ENCODE measurements around the gene PKD2L1.
"Not testable (repeated sequence)": the region's sequence is repeated elsewhere in the genome, so short reads cannot be mapped to it uniquely, and the experiment has no call there.

The PKD2L1 gene

DNA sequence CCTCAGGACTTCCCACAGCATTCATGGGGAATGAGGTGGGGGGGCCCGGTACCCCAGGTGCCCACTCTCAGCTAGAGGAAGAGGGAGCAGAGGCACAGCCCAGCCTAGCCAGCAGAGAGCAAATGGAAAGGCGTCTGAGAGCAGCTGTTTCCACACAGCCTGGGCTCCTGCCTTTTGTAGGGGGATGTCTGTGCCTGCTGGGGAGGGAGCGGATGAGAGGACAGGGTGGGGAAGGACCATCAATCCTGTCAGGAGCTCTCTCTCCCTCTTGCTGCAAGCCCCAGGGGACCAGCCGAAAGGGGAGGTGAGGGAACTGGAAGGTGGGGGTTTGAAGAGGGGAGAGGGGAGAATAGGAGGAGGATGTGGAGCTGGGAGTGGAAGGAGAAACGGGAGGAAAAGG, at the start of gene PKD2L1:
PKD2L1 (minus strand) TSS at position 150 of the 400 bp plus-strand sequence; CDS start at position 25, 125 bp downstream.
- DNase-seq (ENCODE audit: low read depth): no peak

DNA sequence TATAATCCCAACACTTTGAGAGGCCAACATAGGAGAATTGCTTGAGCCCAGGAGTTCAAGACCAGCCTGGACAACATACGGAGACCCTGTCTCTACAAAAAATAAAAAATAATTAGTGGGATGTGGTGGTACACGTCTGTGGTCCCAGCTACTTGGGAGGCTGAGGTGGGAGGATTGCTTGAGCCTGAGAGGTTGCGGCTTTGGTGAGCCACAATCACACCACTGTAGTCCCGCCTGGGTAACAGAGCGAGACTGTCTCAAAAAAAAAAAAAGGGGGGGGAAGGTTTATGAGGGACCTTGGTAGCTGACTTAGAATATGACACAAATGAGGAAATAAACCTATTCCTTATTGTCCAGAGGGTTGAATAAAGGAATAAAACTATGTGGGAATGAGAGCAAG, 47.8 kb upstream of the PKD2L1 start:
- DNase-seq (ENCODE audit: low read depth): no peak

- not testable (repeated sequence) for DNase-seq (ENCODE audit: low read depth)
These were observed 46.6 kb upstream of the PKD2L1 start for GRCh38 chr10:100376656-100377055.

GRCh38 chr10:100374677-100375353, 44.8 kb upstream of the PKD2L1 start:
- DNase-seq (ENCODE audit: low read depth): not testable (repeated sequence)

DNA sequence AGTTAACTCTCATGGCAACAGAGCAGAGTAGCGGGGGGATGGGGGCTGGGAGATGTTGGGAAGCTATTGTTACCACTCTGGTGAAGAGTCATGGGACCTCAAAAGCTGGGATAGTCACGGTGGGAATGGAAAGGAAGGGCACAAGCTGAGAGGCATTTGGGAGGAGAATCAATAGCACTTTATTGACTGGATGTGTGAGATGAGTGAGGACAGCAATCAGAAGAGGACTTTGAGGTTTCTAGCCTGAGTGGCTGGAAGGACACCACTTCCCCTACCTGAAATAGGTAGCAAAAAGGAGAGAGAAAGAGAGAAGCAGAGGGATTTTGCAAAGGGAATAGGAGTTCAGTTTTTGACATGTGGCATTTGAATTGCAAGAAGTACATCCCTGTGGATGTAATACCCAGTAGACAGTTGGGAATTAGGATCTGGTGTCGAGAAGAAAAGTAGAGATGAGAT, 44.2 kb upstream of the PKD2L1 start:
- DNase-seq (ENCODE audit: low read depth): no peak

- DNase-seq (ENCODE audit: low read depth): peak; percentile 70
These were observed 43.5 kb upstream of the PKD2L1 start for GRCh38 chr10:100373298-100374199.

DNA sequence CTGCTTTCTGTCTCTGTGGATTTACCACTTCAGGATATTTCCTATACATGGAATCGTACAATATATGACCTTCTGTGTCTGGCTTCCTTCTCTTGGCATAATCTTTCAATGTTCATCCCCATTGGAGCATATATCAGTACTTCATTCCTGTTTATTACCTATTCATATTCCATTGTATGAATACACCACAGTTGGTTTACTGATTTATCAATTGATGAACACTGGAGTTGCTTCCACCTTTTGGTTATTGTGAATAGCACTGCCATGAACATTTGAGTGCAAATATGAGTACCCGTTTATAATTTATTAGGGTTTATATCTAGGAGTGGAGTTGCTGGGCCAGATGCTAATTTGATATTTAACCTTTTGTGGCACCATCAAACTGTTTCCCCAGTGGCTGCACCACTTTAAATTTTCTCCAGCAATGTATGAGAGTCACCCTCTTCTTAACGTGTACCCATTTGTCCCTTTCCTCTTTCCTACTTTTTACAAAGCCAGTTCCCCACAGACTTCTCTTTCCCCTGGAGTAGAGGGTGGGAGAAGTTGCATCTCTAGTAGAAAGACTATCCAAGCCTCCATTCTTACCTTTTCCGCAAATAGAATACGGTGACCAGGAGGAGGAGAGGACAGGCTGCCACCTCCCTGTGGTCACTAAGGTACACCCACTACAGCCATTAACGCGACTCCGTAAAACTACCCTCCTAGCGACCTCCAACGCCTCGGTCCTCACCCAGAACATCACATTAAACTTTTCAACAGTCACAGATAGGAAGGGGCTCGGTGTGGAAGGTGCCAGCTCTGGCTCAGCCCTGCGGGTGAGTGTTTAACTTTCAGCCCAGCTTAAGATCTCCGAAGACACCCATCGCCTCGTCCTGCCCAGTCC, 42.6 kb upstream of the PKD2L1 start:
- no peak for DNase-seq (ENCODE audit: low read depth)

DNA sequence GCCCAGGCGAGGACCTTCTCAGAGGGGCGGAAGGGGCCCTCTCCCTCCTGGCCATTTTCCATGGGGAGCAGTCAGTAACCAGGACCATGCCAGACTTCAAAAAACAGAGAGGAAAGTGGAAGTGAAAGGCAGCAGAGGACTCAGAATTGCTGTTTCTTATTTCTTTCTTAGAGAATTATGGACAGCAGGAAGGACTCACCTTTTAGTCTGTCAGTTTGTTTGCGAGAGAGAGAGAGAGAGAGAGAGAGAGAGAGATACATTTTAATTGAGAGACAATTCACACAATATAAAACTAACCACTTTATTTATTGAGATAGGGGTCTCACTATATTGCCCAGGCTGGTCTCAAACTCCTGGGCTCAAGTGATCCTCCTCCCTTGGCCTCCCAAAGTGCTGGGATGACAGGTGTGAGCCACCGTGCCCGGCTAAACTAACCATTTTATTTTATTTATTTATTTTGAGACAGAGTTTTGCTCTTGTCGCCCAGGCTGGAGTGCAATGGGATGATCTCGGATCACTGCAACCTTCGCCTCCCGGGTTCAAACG, 41.5 kb upstream of the PKD2L1 start:
- no peak for DNase-seq (ENCODE audit: low read depth)

DNA sequence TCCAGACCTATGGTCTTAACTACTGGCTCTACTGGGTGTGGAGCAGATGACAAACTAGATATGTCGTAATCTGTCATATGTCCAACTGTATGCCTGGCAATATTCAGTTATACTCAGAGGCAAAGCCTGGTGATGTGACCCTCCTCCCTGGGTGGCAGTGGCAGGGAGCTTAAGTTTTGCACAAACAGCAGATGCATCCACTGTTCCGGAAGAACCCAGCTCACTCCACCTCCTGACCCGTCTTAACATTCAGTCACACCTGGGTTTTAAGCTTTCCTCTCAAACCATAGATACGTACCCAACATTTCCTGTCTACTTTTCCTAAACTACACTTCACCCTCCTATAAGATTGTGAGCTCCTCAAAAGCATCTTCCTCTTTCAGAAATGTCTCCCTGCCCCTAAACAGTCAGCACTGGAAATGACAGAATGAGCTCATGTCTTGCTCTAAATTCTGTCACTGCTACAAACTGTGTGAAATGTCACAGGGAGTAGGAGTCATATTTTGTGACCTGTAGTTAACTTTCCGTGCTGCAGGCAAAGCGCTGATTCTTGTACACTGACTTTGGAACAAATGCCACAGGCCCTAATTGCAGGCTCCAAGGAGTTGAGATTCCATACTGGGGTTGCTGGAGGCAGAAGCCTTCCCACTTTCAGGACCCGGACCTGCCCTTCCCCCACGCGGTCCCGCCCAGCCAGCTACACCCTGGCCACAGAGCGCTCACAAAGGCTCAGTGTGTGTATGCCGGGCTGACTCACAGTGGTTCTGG, 40.9 kb upstream of the PKD2L1 start:
- no peak for DNase-seq (ENCODE audit: low read depth)

DNA sequence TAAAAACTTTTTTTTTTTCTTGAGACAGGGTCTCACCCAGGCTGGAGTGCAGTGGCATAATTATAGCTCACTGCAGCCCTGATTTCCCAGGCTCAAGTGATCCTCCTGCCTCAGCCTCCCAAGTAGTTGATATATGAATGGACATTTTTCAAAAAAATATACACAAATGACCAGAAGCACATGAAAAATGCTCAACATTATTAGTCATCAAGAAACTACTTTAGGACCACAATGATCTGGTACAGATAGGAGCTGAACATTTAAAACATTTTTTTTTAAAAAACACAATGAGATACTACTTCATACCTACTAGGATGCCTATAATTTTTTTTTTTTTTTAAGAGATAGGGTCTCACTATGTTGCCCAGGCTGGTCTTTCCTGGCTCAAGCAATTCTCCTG, 38.7 kb upstream of the PKD2L1 start:
- no peak for DNase-seq (ENCODE audit: low read depth)

- no peak for DNase-seq (ENCODE audit: low read depth)
These were observed 34.8 kb upstream of the PKD2L1 start for GRCh38 chr10:100364735-100365391.

- no peak for DNase-seq (ENCODE audit: low read depth)
These were observed 34.1 kb upstream of the PKD2L1 start for GRCh38 chr10:100364175-100364574.

DNA sequence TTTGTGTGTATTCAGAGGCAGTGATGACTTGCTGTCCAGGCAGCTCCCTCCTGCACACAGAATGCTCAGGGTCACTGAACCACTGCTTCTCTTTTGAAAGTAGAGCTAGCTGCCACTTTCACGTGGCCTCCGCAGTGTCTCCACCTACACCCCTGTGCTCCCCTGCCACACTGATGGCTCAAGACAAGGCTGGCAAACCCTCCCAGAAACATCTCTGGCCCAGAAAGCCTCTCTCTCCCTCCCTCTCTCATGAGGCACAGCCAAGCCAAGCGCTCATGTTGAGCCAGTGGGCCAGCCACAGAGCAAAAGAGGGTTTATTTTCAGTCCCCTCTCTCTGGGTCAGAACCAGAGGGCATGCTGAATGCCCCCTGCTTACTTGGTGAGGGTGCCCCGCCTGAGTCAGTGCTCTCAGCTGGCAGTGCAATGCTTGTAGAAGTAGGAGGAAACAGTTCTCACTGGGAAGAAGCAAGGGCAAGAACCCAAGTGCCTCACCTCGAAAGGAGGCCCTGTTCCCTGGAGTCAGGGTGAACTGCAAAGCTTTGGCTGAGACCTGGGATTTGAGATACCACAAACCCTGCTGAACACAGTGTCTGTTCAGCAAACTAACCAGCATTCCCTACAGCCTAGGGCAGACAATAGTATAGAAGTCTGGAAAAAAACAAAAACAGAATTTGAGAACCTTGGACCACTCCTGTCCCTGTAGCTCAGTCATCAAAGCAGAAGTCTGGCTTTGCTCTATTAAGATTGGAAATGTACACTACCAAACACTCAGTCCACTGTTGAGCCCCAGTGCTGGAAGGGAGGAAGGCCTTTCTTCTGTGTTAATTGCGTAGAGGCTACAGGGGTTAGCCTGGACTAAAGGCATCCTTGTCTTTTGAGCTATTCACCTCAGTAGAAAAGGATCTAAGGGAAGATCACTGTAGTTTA, 32.8 kb upstream of the PKD2L1 start:
- no peak for DNase-seq (ENCODE audit: low read depth)

- no peak for DNase-seq (ENCODE audit: low read depth)
These were observed 30.2 kb upstream of the PKD2L1 start for GRCh38 chr10:100360234-100360633.

DNA sequence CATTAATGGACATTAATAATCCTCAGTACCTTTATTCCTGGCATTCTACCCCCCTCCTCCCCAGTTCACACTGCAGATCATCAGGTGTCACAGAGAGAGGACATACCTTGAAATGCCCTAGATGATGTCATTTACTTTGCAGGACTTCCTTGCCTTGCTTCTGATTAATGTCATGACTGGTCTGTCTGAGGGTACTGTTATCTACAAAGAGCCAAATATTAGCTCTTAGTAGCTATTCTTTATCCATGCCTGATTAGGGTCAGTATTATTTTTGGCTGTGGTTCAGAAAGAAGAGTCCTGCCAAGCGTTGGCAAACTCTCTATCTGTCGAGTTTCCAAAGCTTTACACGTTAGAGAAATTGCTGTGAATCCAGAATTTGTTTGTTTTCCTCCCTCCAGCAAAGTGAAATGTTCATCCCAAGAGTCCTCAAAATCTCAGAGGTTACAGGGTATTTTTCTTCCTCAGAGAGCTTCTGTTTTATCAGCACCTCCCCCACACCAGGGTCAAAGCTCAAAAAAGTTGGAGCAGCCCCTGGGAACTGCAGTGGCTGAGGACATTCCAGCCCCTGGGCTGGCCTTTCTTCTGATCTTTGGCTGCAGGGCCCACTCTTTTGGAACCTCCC, 29.6 kb upstream of the PKD2L1 start:
- no peak for DNase-seq (ENCODE audit: low read depth)

DNA sequence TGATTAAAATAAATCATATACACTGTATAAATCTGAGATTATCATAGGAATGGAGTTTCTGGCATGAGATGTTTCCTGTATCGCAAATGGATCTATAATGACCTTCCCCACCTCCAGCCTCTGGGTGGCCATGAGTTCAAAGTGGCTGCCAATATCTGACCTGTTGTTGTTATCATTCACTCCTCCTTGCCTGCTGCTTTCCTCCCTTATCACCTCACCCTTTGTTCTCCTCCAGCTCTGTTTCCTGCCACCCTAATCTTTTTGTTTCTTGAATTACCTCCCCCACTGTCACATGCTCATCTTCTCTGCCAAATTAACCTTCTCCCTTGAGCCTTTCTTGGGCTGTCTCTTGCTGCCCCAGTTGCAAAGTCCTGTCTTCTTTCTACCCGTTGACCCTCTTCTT, 29.0 kb upstream of the PKD2L1 start:
- no peak for DNase-seq (ENCODE audit: low read depth)

DNA sequence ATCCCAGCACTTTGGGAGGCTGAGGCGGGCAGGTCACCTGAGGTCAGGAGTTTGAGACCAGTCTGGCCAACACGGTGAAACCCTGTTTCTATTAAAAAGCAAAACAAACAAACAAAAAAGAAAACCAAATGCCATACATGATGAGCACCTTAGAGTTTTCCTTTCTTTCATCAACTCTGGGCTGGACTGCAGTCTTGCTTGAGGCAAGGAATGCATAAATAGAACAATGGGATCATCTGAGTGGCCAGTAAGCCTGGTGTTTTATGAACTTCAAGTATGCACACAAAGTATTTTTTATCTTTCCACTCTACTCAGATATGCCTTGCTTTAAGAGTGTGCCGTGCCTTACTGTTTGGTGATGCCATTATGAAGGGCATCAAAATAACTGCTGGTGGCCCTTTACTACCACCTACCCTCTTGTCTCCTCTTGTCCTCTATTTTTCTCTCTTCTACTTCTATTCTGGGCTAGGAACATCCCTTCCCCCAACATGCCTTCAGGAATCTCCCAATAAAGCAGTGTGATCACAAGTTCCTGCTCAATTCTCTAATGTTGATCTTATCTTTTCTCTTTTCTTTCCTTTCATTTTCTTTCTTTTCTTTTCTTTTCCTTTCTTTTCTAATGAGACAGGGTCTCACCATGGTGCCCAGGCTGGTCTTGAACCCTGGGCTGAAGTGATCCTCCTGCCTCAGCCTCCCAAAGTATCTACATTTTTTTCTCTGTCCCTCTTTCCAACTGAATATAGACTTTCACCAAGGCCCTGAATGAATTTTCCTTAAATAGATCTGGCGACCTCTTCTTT, 27.2 kb upstream of the PKD2L1 start:
- DNase-seq (ENCODE audit: low read depth): no peak

Measured in stimulated activated CD8-positive, alpha-beta memory T cell treated with anti-CD3 and anti-CD28 coated beads, Interleukin-12 subunit alpha, Interleukin-12 subunit beta, amount 100 ng/mL, for 1 hour (primary cell).